B cell (primary cell): Measurements from ENCODE around the gene TBXAS1. TPM values are rescaled to one million over a fixed set of nuclear protein-coding genes. Genes with fewer than 3 reads are reported as not detected.

Source experiments
- ATAC-seq: fragments of 200-7000 bp; cut with Tn5 transposase; one replicate; pipeline ENCODE4 v1.10.0; 2021; ENCODE audit warnings: low read depth, mild to moderate bottlenecking, moderate number of reproducible peaks, moderate library complexity
- CTCF ChIA-PET: fragments of 350-600 bp; sonication (Branson Sonifier 250); formaldehyde crosslinking; loops from one replicate; lab custom pipeline; 2021; ENCODE audit warnings: antibody characterized with exemption, inconsistent platforms; lab: Charles Lee
- POLR2A ChIA-PET: fragments of 350-600 bp; sonication (Branson Sonifier 250); formaldehyde crosslinking; loops from one replicate; lab custom pipeline; 2021; ENCODE audit warnings: antibody characterized with exemption; lab: Charles Lee
- DNase-seq: peaks from one replicate; pipeline ENCODE4 v3.0.0; 2013
- H2AFZ ChIP-seq: 2 replicates; pipeline ENCODE4 v1.6.1; 2012; ENCODE audit warnings: mild to moderate bottlenecking, low read depth, low read length; ENCODE audit not compliant: insufficient read depth, poor library complexity, severe bottlenecking
- H3K27ac ChIP-seq, 2 donors: 1 replicate in 1 of 2; 2 replicates in 1 of 2; pipeline ENCODE4 v1.5.1; 2012 to 2013; ENCODE audit warnings: low read length in 2 of 2, mild to moderate bottlenecking in 2 of 2, moderate library complexity in 1 of 2
- H3K27me3 ChIP-seq, 4 experiments: fragments of 200-600 bp in 1 of 4; sonication (generic) in 1 of 4; replicated peaks in 1 of 4; 1 replicate in 2 of 4; 2 replicates in 2 of 4; pipeline versions ENCODE4 v1.6.1 to v1.7.0; 2013 to 2016; ENCODE audit warnings: low read length in 3 of 4, mild to moderate bottlenecking in 2 of 4, mixed read lengths in 1 of 4, moderate library complexity in 1 of 4; ENCODE audit not compliant: insufficient read depth in 4 of 4, control insufficient read depth in 3 of 4; ENCODE audit errors: control extremely low read depth in 1 of 4
- H3K36me3 ChIP-seq, 2 experiments: replicated peaks in 1 of 2; 1 replicate in 1 of 2; 2 replicates in 1 of 2; pipeline versions ENCODE4 v1.6.1 to v1.7.1; 2013; ENCODE audit warnings: low read length in 1 of 2; ENCODE audit not compliant: insufficient read depth in 2 of 2, control insufficient read depth in 1 of 2; ENCODE audit errors: control extremely low read depth in 1 of 2, extremely low read depth in 1 of 2
- H3K4me1 ChIP-seq, 2 donors: fragments of 200-600 bp in 1 of 2; sonication (generic) in 1 of 2; 1 replicate in 1 of 2; 2 replicates in 1 of 2; pipeline versions ENCODE4 v1.5.1 to v1.6.1; 2013 to 2017; ENCODE audit warnings: low read length in 2 of 2; ENCODE audit not compliant: control insufficient read depth in 2 of 2, insufficient read depth in 2 of 2
- H3K4me2 ChIP-seq: replicated peaks from 2 replicates; pipeline ENCODE3; 2012; ENCODE audit warnings: mild to moderate bottlenecking, low read depth, low read length; ENCODE audit not compliant: poor library complexity, severe bottlenecking
- H3K4me3 ChIP-seq, 5 experiments: fragments of 200-600 bp in 1 of 5; sonication (generic) in 1 of 5; 1 replicate in 3 of 5; 2 replicates in 2 of 5; pipeline versions ENCODE4 v1.5.1 to v1.7.0; 2011 to 2016; ENCODE audit warnings: low read length in 4 of 5, mild to moderate bottlenecking in 4 of 5, low read depth in 2 of 5, control low read depth in 1 of 5, moderate library complexity in 1 of 5; ENCODE audit not compliant: insufficient read depth in 1 of 5; ENCODE audit errors: control extremely low read depth in 1 of 5, extremely low read depth in 1 of 5
- H3K79me2 ChIP-seq: fragments of 200-600 bp; sonication (generic); one replicate; pipeline ENCODE4 v1.6.0; 2016; ENCODE audit warnings: low read length; ENCODE audit not compliant: control insufficient read depth, insufficient read depth
- H3K9ac ChIP-seq: fragments of 200-600 bp; sonication (generic); 2 replicates; pipeline ENCODE4 v1.6.1; 2017; ENCODE audit warnings: mild to moderate bottlenecking, low read length, moderate library complexity
- H3K9me3 ChIP-seq, 3 donors: one replicate each; pipeline versions ENCODE4 v1.6.1 to v1.7.1; 2013; ENCODE audit warnings: low read length in 2 of 3; ENCODE audit not compliant: control insufficient read depth in 2 of 3, insufficient read depth in 1 of 3; ENCODE audit errors: control extremely low read depth in 1 of 3
- H4K20me1 ChIP-seq: 2 replicates; pipeline ENCODE4 v1.6.0; 2012; ENCODE audit warnings: mild to moderate bottlenecking, low read length; ENCODE audit not compliant: insufficient read depth, control insufficient read depth, poor library complexity, severe bottlenecking
- H3K27ac Mint-ChIP-seq: one replicate; pipeline ENCODE4 v1.8.0; 2021; ENCODE audit warnings: mixed read lengths
- H3K27me3 Mint-ChIP-seq: one replicate; pipeline ENCODE4 v1.8.0; 2021; ENCODE audit warnings: mixed read lengths
- H3K4me1 Mint-ChIP-seq: one replicate; pipeline ENCODE4 v1.8.0; 2021; ENCODE audit warnings: mixed read lengths
- H3K4me3 Mint-ChIP-seq: one replicate; pipeline ENCODE4 v1.8.0; 2021; ENCODE audit warnings: mixed read lengths
- H3K9me3 Mint-ChIP-seq: one replicate; pipeline ENCODE4 v1.8.0; 2022; ENCODE audit warnings: mixed read lengths; ENCODE audit not compliant: insufficient read depth
- CTCF ChIP-seq: fragments of 200-600 bp; IDR thresholded peaks from one replicate; pipeline ENCODE4 v1.8.0; 2022; ENCODE audit warnings: antibody characterized with exemption, mild to moderate bottlenecking
- EZH2 ChIP-seq: IDR thresholded peaks from 2 replicates; pipeline ENCODE4 v1.6.1; 2012; ENCODE audit warnings: borderline replicate concordance, low read depth, mild to moderate bottlenecking, moderate library complexity, low read length; ENCODE audit not compliant: insufficient read depth, poor library complexity, severe bottlenecking
- WGBS: methylation state at CpG from one replicate; pipeline ENCODE4 v1.1.5; 2013; ENCODE audit warnings: missing lambda C conversion rate; ENCODE audit not compliant: insufficient coverage; 5-methylcytosine and 5-hydroxymethylcytosine counted together
- intact Hi-C: fragments of 100-400 bp; cut with micrococcal nuclease; formaldehyde crosslinking; loops from one replicate; pipeline ENCODE4 v1.10.0; 2022
- polyA plus RNA-seq: library from polyadenylated mRNA; depleted of rRNA; stranded (reverse); fragments of >200 nt; gene quantifications from 2 replicates; pipeline ENCODE4 v1.2.3, GENCODE V29; 2012
- total RNA-seq, 2 donors: library from RNA; stranded (reverse); fragments of 120-200 nt in 1 of 2; gene quantifications; 1 replicate in 1 of 2; 2 replicates in 1 of 2; pipeline versions ENCODE4 v1.2.3 to v1.2.4, GENCODE V29; 2013 to 2022

Gene TBXAS1
- total and polyA plus RNA-seq, 2 donors (not counting 1 experiment from before 2014, with no cell fraction given), result 8.1 to 21.0 TPM

GRCh38 chr7:139966949-139967348 is 137.9 kb downstream of the TBXAS1 start:
- no peak overlapping the region for H3K27ac Mint-ChIP-seq
- Histone ChIP-seq H3K36me3 (no peaks in the 10 kb centered on the region), H3K9me3 (no peaks in the 10 kb centered on the region), H3K9ac (no peak overlapping the region), H3K27ac (no peak overlapping the region), H3K4me1 (no peaks in the 10 kb centered on the region), H3K4me3 (no peak overlapping the region), H2AFZ (no peak overlapping the region), H3K4me2 (no peak overlapping the region), H3K27me3 (no peaks in the 10 kb centered on the region), H4K20me1 (no peaks in the 10 kb centered on the region), H3K79me2 (no peaks in the 10 kb centered on the region)
- intact Hi-C loops, result no loop called here
- H3K9me3 Mint-ChIP-seq, result no peaks in the 10 kb centered on the region
- ATAC-seq (no peak), DNase-seq (no peak)
- H3K4me1 Mint-ChIP-seq, result no peaks in the 10 kb centered on the region
- H3K27me3 Mint-ChIP-seq, result peaks cover 10% of the 10 kb centered on the region
- TF ChIP-seq CTCF (no peak), EZH2 (no peak)
- CTCF ChIA-PET, result no interaction called here
- H3K4me3 Mint-ChIP-seq, result no peak overlapping the region
- POLR2A ChIA-PET, result no interaction called here
- WGBS, result 98% methylated on average over 5 of the region's 5 CpGs

DNA sequence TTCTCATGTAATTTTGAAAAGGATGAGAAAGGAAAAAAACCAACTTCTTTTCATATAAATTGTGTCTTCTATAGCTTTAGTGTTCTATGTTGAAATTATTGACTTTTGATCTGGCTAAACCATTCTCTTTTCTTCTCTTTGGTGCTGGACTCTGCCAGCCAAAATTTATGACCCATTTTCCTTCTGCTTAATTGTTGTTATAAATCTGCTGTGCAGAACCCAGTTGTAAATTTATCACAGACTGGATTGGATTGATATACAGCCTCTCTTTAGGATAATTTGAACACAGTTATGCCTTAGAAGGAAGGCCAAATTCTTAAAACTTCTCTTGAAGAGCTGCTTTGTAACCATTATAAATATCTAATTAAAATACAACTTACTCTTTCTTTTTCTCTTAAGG is 139.9 kb downstream of the TBXAS1 start:
- intact Hi-C loops, result no loop called here
- DNase-seq (no peak), ATAC-seq (no peak)
- Mint-ChIP-seq H3K4me1 (no peaks in the 10 kb centered on the region), H3K4me3 (no peak overlapping the region), H3K9me3 (no peaks in the 10 kb centered on the region), H3K27me3 (peaks cover 13% of the 10 kb centered on the region), H3K27ac (no peak overlapping the region)
- Histone ChIP-seq H2AFZ (no peak overlapping the region), H3K79me2 (no peaks in the 10 kb centered on the region), H3K9me3 (no peaks in the 10 kb centered on the region), H3K4me1 (no peaks in the 10 kb centered on the region), H3K36me3 (no peaks in the 10 kb centered on the region), H3K4me3 (no peak overlapping the region), H3K27me3 (no peaks in the 10 kb centered on the region), H3K27ac (no peak overlapping the region), H4K20me1 (no peaks in the 10 kb centered on the region), H3K9ac (no peak overlapping the region), H3K4me2 (no peak overlapping the region)
- TF ChIP-seq EZH2 (no peak), CTCF (no peak)
- ChIA-PET POLR2A (no interaction called here), CTCF (no interaction called here)
